Endothelial cell of umbilical vein (primary cell): ENCODE results near the gene MZT2A. TPM values are rescaled to one million over a fixed set of nuclear protein-coding genes. Genes with fewer than 3 reads are reported as not detected.
"Not testable (repeated sequence)": the region's sequence is repeated elsewhere in the genome, so short reads cannot be mapped to it uniquely, and the experiment has no call there.

ENCODE experiments used
- BruUV-seq: library from RNA; stranded (reverse); fragments of 400-500 nt; replicated peaks from 2 replicates; lab custom pipeline; 2021; lab: Mats Ljungman, UMichigan
- CTCF ChIA-PET: fragments of 300-600, 350-600 bp; sonication (Branson Sonifier 250); formaldehyde crosslinking; loops from one replicate; lab custom pipeline; 2021; ENCODE audit warnings: antibody characterized with exemption, inconsistent platforms; lab: Charles Lee
- POLR2A ChIA-PET: fragments of 300-600, 350-600 bp; sonication (Branson Sonifier 250); formaldehyde crosslinking; loops from one replicate; lab custom pipeline; 2021; ENCODE audit warnings: antibody characterized with exemption, inconsistent platforms; lab: Charles Lee
- DNase-seq: peaks from one replicate; pipeline ENCODE4 v3.0.0-alpha.2; 2011; ENCODE audit warnings: low read depth, low spot score
- FAIRE-seq: peaks from 2 replicates; lab custom pipeline; 2011; peaks lifted over from hg19 to GRCh38; lab: Jason Lieb, UNC
- H2AFZ ChIP-seq: 2 replicates; pipeline ENCODE4 v1.6.0; 2012; ENCODE audit warnings: low read depth, low read length, control low read depth, inconsistent platforms
- H3K27ac ChIP-seq: 2 replicates; pipeline ENCODE4 v1.5.1; 2011; ENCODE audit warnings: low read depth, mild to moderate bottlenecking, control low read depth, low read length, moderate library complexity; ENCODE audit not compliant: insufficient read depth
- H3K27me3 ChIP-seq, 2 experiments: 2 replicates each; pipeline versions ENCODE4 v1.6.0 to v1.6.1; 2011; ENCODE audit warnings: low read length in 2 of 2, mixed read lengths in 1 of 2; ENCODE audit not compliant: control insufficient read depth in 2 of 2, insufficient read depth in 2 of 2
- H3K36me3 ChIP-seq, 2 experiments: 2 replicates in 1 of 2; 3 replicates in 1 of 2; pipeline ENCODE4 v1.5.1; 2011; ENCODE audit warnings: low read length in 2 of 2, mild to moderate bottlenecking in 1 of 2, moderate library complexity in 1 of 2; ENCODE audit not compliant: control insufficient read depth in 2 of 2, insufficient read depth in 2 of 2; ENCODE audit errors: extremely low read depth in 1 of 2
- H3K4me1 ChIP-seq: 3 replicates; pipeline ENCODE4 v1.5.1; 2011; ENCODE audit warnings: mild to moderate bottlenecking, low read length; ENCODE audit not compliant: control insufficient read depth, insufficient read depth; ENCODE audit errors: extremely low read depth
- H3K4me2 ChIP-seq: 2 replicates; pipeline ENCODE4 v1.6.1; 2011; ENCODE audit warnings: low read length, control low read depth, mixed read lengths; ENCODE audit not compliant: insufficient read depth
- H3K4me3 ChIP-seq, 3 experiments: fragments of 200-600 bp in 1 of 3; sonication (generic), shearing (Covaris generic) in 1 of 3; replicated peaks in 1 of 3; 2 replicates each; pipeline ENCODE4 v1.5.1; 2011 to 2016; ENCODE audit warnings: control low read depth in 3 of 3, low read length in 3 of 3, mild to moderate bottlenecking in 2 of 3, inconsistent platforms in 1 of 3, low read depth in 1 of 3, moderate library complexity in 1 of 3; ENCODE audit not compliant: insufficient read depth in 1 of 3
- H3K79me2 ChIP-seq: 2 replicates; pipeline ENCODE4 v1.6.0; 2012; ENCODE audit warnings: low read length, inconsistent platforms; ENCODE audit not compliant: control insufficient read depth, insufficient read depth
- H3K9ac ChIP-seq: replicated peaks from 2 replicates; pipeline ENCODE3; 2011; ENCODE audit warnings: low read length, control low read depth; ENCODE audit not compliant: insufficient read depth; ENCODE audit errors: extremely low read depth
- H3K9me1 ChIP-seq: replicated peaks from 3 replicates; pipeline ENCODE4 v1.6.0; 2011; ENCODE audit warnings: mild to moderate bottlenecking, low read length; ENCODE audit not compliant: control insufficient read depth, insufficient read depth; ENCODE audit errors: extremely low read depth
- H3K9me3 ChIP-seq: replicated peaks from 2 replicates; pipeline ENCODE4 v1.5.1; 2012; ENCODE audit warnings: low read length, inconsistent platforms; ENCODE audit not compliant: control insufficient read depth, insufficient read depth
- H4K20me1 ChIP-seq: replicated peaks from 2 replicates; pipeline ENCODE3; 2011; ENCODE audit warnings: mild to moderate bottlenecking, low read length; ENCODE audit not compliant: control insufficient read depth, insufficient read depth; ENCODE audit errors: extremely low read depth
- dilution Hi-C: fragments of 300-500 bp; cut with MboI; formaldehyde crosslinking; loops from one replicate; pipeline ENCODE4 v1.15.0; 2019; ENCODE audit warnings: low sequenced_read_pairs; ENCODE audit not compliant: extremely low pct_ligation_motif_present
- intact Hi-C: fragments of 100-400 bp; cut with micrococcal nuclease; formaldehyde crosslinking; loops from one replicate; pipeline ENCODE4 v1.10.0; 2022
- polyA plus RNA-seq, 4 experiments: library from polyadenylated mRNA; depleted of rRNA in 3 of 4; stranded (reverse) in 3 of 4; unstranded in 1 of 4; fragments of >200 nt; gene quantifications; 2 replicates each; pipeline versions ENCODE4 v1.2.1 to v1.2.3, GENCODE V29; 2011 to 2012; ENCODE audit warnings: missing spikeins in 1 of 4
- total RNA-seq: library from RNA; stranded (reverse); gene quantifications from 2 replicates; pipeline ENCODE4 v1.2.3, GENCODE V29; 2021

MZT2A gene
- total and polyA plus RNA-seq, 2 donors (not counting 3 experiments of a cell fraction or from before 2014, with no cell fraction given), result 117 to 170 TPM

GRCh38 chr2:131473266-131473665 lies 18.9 kb downstream of the MZT2A start:
- BruUV-seq, H3K9ac ChIP-seq, intact Hi-C loops, H3K27ac ChIP-seq, H2AFZ ChIP-seq, H3K9me3 ChIP-seq, FAIRE-seq, CTCF ChIA-PET, H3K4me1 ChIP-seq, H3K4me3 ChIP-seq, H4K20me1 ChIP-seq, H3K4me2 ChIP-seq, DNase-seq, H3K36me3 ChIP-seq, POLR2A ChIA-PET, H3K9me1 ChIP-seq, H3K27me3 ChIP-seq, dilution Hi-C loops, H3K79me2 ChIP-seq: not testable (repeated sequence)

- H3K9me1 ChIP-seq, H3K4me2 ChIP-seq, H3K9me3 ChIP-seq, H3K4me3 ChIP-seq, H3K79me2 ChIP-seq, dilution Hi-C loops, BruUV-seq, H4K20me1 ChIP-seq, H3K4me1 ChIP-seq, CTCF ChIA-PET, POLR2A ChIA-PET, H3K27ac ChIP-seq, intact Hi-C loops, H3K9ac ChIP-seq, H3K36me3 ChIP-seq, H3K27me3 ChIP-seq, H2AFZ ChIP-seq, DNase-seq, FAIRE-seq: not testable (repeated sequence)
These were observed 20.6 kb downstream of the MZT2A start for GRCh38 chr2:131471624-131472023.

- H3K9ac ChIP-seq, BruUV-seq, H3K9me3 ChIP-seq, H3K9me1 ChIP-seq, H3K27ac ChIP-seq, H3K79me2 ChIP-seq, DNase-seq, H3K36me3 ChIP-seq, H3K4me2 ChIP-seq, POLR2A ChIA-PET, CTCF ChIA-PET, dilution Hi-C loops, H3K27me3 ChIP-seq, H3K4me1 ChIP-seq, H4K20me1 ChIP-seq, H3K4me3 ChIP-seq, intact Hi-C loops, H2AFZ ChIP-seq, FAIRE-seq: not testable (repeated sequence)
These were observed 21.3 kb downstream of the MZT2A start for GRCh38 chr2:131470944-131471343.

- H2AFZ ChIP-seq, CTCF ChIA-PET, H3K27me3 ChIP-seq, H3K4me2 ChIP-seq, H3K9me3 ChIP-seq, H3K27ac ChIP-seq, H3K36me3 ChIP-seq, H3K4me3 ChIP-seq, H4K20me1 ChIP-seq, H3K79me2 ChIP-seq, intact Hi-C loops, dilution Hi-C loops, BruUV-seq, H3K4me1 ChIP-seq, POLR2A ChIA-PET, DNase-seq, H3K9me1 ChIP-seq, H3K9ac ChIP-seq: not testable (repeated sequence)
- FAIRE-seq, result peak; percentile 57
These were observed 24.5 kb downstream of the MZT2A start for GRCh38 chr2:131467722-131468121.
